Right atrium auricular region (tissue), 2 donors: ENCODE results near the gene SPPL2B. TPM values are rescaled to one million over a fixed set of nuclear protein-coding genes. Genes with fewer than 3 reads are reported as not detected.
A peak's percentile ranks its signal among the peaks of the same experiment; 100 is the strongest.
"Not testable (repeated sequence)": the region's sequence is repeated elsewhere in the genome, so short reads cannot be mapped to it uniquely, and the experiment has no call there.

Experiments
- DNase-seq: peaks from one replicate; pipeline ENCODE4 v3.0.0-alpha.2; 2019; ENCODE audit warnings: low spot score
- H3K27ac ChIP-seq, 2 donors: fragments of 200-600 bp; sonication (generic); 1 replicate in 1 of 2; 2 replicates in 1 of 2; pipeline ENCODE4 v1.5.1; 2016 to 2019
- H3K27me3 ChIP-seq, 2 donors: fragments of 200-600 bp; sonication (generic); one replicate each; pipeline versions ENCODE4 v1.5.1 to v1.6.0; 2017 to 2019
- H3K36me3 ChIP-seq: fragments of 200-600 bp; sonication (generic); one replicate; pipeline ENCODE4 v1.5.1; 2016
- H3K4me1 ChIP-seq, 2 donors: fragments of 200-600 bp; sonication (generic); one replicate each; pipeline versions ENCODE4 v1.5.1 to v1.6.0; 2017 to 2019
- H3K4me3 ChIP-seq, 2 donors: fragments of 200-600 bp; sonication (generic); 1 replicate in 1 of 2; 2 replicates in 1 of 2; pipeline ENCODE4 v1.5.1; 2017 to 2019; ENCODE audit warnings: mild to moderate bottlenecking in 1 of 2, moderate library complexity in 1 of 2
- H3K9me3 ChIP-seq, 2 donors: fragments of 200-600 bp; sonication (generic); one replicate each; pipeline ENCODE4 v1.5.1; 2019
- total RNA-seq, 2 donors: library from RNA; depleted of rRNA; stranded (reverse); fragments of >200 nt; gene quantifications; one replicate each; pipeline ENCODE4 v1.1.0, GENCODE V29; 2016
- TF ChIP-seq, protein P1 (sequence below), 2 donors: fragments of 200-600 bp; sonication (generic); IDR thresholded peaks; one replicate each; pipeline ENCODE4 v1.5.1; 2019; ENCODE audit warnings: antibody characterized with exemption in 2 of 2

Gene SPPL2B
- total RNA-seq, 2 donors from 2014 or later, result 16.7 to 19.8 TPM

DNA sequence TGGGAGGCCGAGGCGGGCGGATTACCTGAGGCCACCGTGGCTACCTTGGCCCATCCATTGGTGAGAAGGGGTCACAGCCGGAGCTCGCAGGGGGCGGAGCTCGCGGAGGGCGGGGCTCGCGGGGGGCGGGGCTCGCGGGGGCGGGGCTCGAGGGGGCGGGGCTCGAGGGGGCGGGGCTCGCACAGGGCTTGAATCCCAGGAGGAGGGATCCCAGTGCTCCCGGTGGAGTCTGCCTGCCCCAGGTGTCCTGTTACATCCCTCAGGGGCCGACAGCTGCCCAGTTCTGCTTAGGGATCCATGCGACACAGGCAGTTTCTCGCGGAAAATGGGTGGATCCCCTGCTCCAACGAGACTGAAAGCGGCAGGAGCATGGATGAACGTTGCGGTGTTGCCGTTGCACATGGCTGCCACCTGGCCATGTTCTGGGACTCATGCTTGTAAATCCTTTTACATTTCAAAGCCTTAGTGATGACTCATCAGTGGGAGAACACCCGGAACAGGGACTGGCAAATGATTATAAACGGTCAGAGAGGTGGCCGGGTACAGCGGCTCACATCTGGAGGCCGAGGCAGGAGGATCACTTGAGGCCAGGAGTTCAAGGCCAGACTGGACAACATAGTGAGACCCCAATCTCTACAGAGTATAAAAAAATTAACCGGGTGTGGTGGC is 56.7 kb downstream of the SPPL2B start:
- Histone ChIP-seq H3K27me3 (no peaks in the 10 kb centered on the region), H3K4me1 (peaks cover 0 to 4% of the 10 kb centered on the region in 2 donors), H3K36me3 (no peaks in the 10 kb centered on the region), H3K9me3 (peaks cover 0 to 9% of the 10 kb centered on the region in 2 donors), H3K27ac (no peak overlapping the region), H3K4me3 (no peak overlapping the region)
- TF ChIP-seq, protein P1, sequence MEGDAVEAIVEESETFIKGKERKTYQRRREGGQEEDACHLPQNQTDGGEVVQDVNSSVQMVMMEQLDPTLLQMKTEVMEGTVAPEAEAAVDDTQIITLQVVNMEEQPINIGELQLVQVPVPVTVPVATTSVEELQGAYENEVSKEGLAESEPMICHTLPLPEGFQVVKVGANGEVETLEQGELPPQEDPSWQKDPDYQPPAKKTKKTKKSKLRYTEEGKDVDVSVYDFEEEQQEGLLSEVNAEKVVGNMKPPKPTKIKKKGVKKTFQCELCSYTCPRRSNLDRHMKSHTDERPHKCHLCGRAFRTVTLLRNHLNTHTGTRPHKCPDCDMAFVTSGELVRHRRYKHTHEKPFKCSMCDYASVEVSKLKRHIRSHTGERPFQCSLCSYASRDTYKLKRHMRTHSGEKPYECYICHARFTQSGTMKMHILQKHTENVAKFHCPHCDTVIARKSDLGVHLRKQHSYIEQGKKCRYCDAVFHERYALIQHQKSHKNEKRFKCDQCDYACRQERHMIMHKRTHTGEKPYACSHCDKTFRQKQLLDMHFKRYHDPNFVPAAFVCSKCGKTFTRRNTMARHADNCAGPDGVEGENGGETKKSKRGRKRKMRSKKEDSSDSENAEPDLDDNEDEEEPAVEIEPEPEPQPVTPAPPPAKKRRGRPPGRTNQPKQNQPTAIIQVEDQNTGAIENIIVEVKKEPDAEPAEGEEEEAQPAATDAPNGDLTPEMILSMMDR (IDR thresholded peaks at IDR 0.05), result no peak
- no peak for DNase-seq

DNA sequence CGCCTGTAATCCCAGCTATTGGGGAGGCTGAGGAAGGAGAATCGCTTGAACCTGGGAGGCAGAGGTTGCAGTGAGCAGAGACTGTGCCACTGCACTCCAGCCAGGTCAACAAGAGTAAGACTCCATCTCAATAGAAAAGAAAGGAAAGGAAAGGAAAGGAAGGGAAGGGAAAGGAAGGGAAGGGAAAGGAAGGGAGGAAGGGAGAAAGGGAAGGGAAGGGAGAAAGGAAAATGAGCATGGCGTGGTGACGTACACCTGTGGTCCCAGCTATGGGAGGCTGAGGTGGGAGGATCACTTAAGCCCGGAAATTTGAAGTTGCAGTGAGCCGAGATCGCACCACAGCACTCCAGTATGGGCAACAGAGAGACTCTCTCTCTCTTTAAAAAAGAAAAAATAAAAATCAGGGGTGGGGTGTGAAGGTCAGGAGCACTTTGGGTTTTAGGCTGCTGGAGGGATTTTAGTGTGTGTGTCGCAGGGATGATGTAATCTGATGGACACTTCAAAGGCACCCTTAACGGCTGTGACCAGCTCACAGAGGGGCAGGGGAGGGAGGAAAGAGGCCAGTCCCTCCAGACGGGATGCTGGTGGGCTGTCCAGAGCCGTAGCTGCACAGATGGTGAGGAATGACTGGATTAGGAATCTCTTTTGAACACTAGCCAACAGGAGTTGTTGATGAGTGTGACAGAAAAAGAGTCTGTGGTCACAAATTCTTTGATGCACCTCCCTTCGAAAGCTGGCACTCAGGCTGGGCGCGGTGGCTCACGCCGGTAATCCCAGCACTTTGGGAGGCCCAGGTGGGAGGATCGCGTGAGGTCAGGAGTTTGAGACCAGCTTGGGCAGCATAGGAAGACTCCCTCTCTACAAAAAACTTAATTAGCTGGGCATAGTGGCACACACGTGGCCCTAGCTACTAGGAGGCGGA is 59.1 kb downstream of the SPPL2B start:
- Histone ChIP-seq H3K27me3 (no peaks in the 10 kb centered on the region), H3K4me3 (no peak overlapping the region), H3K4me1 (peaks cover 0 to 4% of the 10 kb centered on the region in 2 donors), H3K36me3 (no peaks in the 10 kb centered on the region), H3K27ac (no peak overlapping the region), H3K9me3 (no peaks in the 10 kb centered on the region)
- DNase-seq, result no peak
- TF ChIP-seq, protein P1 (IDR thresholded peaks at IDR 0.05), result no peak

DNA sequence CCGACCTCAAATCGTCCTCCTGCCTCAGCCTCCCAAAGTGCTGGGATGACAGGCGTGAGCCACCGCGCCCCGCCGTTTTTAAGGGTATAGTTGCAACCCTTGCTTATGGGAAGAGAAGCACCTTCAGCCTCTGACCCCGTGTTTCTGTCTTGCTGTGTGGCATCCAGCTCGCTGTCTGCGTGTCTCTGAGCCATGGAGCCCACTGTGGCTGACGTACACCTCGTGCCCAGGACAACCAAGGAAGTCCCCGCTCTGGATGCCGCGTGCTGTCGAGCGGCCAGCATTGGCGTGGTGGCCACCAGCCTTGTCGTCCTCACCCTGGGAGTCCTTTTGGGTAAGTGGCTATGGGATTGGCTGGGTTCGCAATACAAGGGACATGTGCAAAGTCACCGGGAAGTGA is 61.1 kb downstream of the SPPL2B start:
- Histone ChIP-seq H3K36me3 (no peaks in the 10 kb centered on the region), H3K4me3 (no peak overlapping the region), H3K4me1 (no peaks in the 10 kb centered on the region), H3K9me3 (no peaks in the 10 kb centered on the region), H3K27ac (no peak overlapping the region), H3K27me3 (no peaks in the 10 kb centered on the region)
- DNase-seq, result no peak
- TF ChIP-seq, protein P1 (IDR thresholded peaks at IDR 0.05), result no peak

DNA sequence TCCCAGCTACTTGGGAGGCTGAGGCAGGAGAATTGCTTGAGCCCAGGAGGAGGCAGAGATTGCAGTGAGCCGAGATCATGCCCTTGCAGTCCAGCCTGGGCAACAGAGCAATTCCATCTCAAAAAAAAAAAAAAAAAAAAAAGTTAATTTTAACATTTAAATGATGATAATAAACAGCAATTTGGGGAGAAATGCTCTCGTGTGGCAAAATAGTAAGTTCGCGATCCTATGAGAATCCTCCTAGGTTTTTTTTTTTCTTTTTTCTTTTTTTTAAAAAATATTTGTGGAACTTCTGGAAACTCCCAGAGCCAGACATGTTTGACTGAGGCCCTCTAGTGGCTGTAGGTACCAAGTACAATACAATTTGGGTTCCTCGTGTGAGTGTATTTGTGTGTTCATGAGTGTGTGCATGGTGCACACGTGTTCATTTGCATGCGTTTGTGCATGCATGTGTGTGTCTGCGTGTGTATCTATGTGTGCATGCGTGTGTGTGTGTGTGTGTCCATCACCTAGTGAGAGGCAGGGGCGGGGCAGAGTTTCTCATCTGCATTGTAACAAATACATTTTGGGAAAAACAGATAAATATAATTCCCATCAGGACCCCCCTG is 62.7 kb downstream of the SPPL2B start:
- Histone ChIP-seq H3K4me1 (no peaks in the 10 kb centered on the region), H3K4me3 (no peak overlapping the region), H3K36me3 (no peaks in the 10 kb centered on the region), H3K27ac (no peak overlapping the region), H3K9me3 (no peaks in the 10 kb centered on the region), H3K27me3 (no peaks in the 10 kb centered on the region)
- no peak for DNase-seq
- TF ChIP-seq, protein P1 (IDR thresholded peaks at IDR 0.05), result peak; percentile 74 to 79

DNA sequence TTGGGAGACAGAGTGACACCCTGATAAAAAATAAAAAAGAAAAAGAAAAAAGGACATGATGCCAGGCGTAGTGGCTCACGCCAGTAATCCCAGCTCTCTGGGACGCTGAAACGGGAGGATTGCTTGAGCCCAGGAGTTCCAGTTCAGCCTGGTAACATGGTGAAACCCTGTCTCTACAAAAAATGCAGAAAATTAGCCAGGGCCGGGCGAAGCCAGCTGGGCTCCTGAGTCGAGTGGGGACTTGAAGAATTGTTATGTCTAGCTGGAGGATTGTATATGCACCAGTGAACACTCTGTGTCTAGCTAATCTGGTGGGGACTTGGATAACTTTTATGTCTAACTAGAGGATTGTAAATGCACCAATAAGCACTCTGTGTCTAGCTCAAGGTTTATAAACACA is 63.9 kb downstream of the SPPL2B start:
- Histone ChIP-seq H3K27me3 (no peaks in the 10 kb centered on the region), H3K9me3 (no peaks in the 10 kb centered on the region), H3K4me3 (no peak overlapping the region), H3K4me1 (no peaks in the 10 kb centered on the region), H3K27ac (no peak overlapping the region), H3K36me3 (no peaks in the 10 kb centered on the region)
- DNase-seq, result no peak
- TF ChIP-seq, protein P1 (IDR thresholded peaks at IDR 0.05), result no peak

DNA sequence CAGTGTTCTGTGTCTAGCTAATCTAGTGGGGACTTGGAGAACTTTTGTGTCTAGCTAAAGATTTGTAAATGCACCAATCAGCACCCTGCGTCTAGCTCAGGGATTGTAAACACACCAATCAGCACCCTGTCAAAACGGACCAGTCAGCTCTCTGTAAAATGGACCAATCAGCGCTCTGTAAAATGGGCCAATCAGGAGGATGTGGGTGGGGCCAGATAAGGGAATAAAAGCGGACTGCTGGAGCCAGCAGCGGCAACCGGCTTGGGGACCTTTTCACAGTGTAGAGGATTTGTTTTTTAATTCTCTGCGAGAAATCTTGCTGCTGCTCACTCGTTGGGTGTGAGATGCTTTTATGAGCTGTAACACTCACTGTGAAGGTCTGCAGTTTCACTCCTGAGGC is 64.4 kb downstream of the SPPL2B start:
- not testable (repeated sequence) for H3K36me3 ChIP-seq, H3K27ac ChIP-seq, H3K4me1 ChIP-seq, H3K27me3 ChIP-seq, DNase-seq, H3K9me3 ChIP-seq, H3K4me3 ChIP-seq
